Measurements from ENCODE around the gene NWD2. TPM values are rescaled to one million over a fixed set of nuclear protein-coding genes. Genes with fewer than 3 reads are reported as not detected.

Gene NWD2
- total and polyA plus RNA-seq, 2 donors from 2014 or later, result not detected

DNA sequence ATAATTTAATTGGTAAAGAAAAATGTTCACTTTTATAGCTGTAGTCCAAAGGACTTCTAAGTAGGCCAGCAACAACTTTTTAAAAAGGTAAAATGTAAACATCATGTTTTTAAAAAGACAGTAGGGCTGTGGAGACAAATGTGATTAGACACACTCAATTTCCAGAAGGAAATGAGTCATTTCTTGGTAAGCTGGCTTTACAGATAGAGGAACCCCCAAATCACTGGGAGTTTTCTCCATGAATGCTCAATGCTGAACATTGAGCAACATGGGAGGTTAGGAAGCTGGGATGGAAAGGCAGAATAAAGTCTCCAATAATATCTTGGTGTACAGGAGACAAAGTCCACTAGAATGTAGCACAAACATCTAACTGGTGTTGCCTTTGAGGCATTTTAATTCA is 121.3 kb downstream of the NWD2 start:
- H3K27me3 ChIP-seq (ENCODE audit: control insufficient read depth, insufficient read depth, low read length), result no peaks in the 10 kb centered on the region
- intact Hi-C loops (cut with DNase I), result no loop called here
- no peaks in the 10 kb centered on the region for H3K4me1 ChIP-seq (ENCODE audit: control insufficient read depth in 2 of 3, insufficient read depth in 2 of 3, low read depth in 1 of 3, low read length in 3 of 3)
- FAIRE-seq (no peak), DNase-seq (no peak)
- H3K4me3 ChIP-seq (ENCODE audit: low read length in 3 of 3), result no peak overlapping the region
- no peak overlapping the region for H3K27ac ChIP-seq (ENCODE audit: low read depth in 2 of 2, low read length in 2 of 2)
- H3K9me3 ChIP-seq (ENCODE audit: control insufficient read depth in 2 of 3, insufficient read depth in 1 of 3, low read length in 3 of 3), result no peaks in the 10 kb centered on the region
- TF ChIP-seq CTCF (IDR thresholded peaks at IDR 0.05; ENCODE audit: borderline replicate concordance, extremely low read depth, insufficient read depth), result no peak
- no peaks in the 10 kb centered on the region for H3K36me3 ChIP-seq (ENCODE audit: control insufficient read depth in 2 of 3, insufficient read depth in 3 of 3, low read length in 3 of 3)
- no peak overlapping the region for H3K9ac ChIP-seq (ENCODE audit: low read length in 3 of 3)

- Histone ChIP-seq H3K27ac (ENCODE audit: low read depth in 2 of 2, low read length in 2 of 2) (no peak overlapping the region), H3K27me3 (ENCODE audit: control insufficient read depth, insufficient read depth, low read length) (no peaks in the 10 kb centered on the region), H3K4me1 (ENCODE audit: control insufficient read depth in 2 of 3, insufficient read depth in 2 of 3, low read depth in 1 of 3, low read length in 3 of 3) (no peaks in the 10 kb centered on the region), H3K36me3 (ENCODE audit: control insufficient read depth in 2 of 3, insufficient read depth in 3 of 3, low read length in 3 of 3) (no peaks in the 10 kb centered on the region), H3K9me3 (ENCODE audit: control insufficient read depth in 2 of 3, insufficient read depth in 1 of 3, low read length in 3 of 3) (no peaks in the 10 kb centered on the region), H3K9ac (ENCODE audit: low read length in 3 of 3) (no peak overlapping the region), H3K4me3 (ENCODE audit: low read length in 3 of 3) (no peak overlapping the region)
- no peak for TF ChIP-seq CTCF (IDR thresholded peaks at IDR 0.05; ENCODE audit: borderline replicate concordance, extremely low read depth, insufficient read depth)
- DNase-seq (no peak), FAIRE-seq (no peak)
- intact Hi-C loops (cut with DNase I), result no loop called here
Observed at GRCh38 chr4:37367901-37368300, 123.4 kb downstream of the NWD2 start.

- H3K4me1 ChIP-seq (ENCODE audit: control insufficient read depth in 2 of 3, insufficient read depth in 2 of 3, low read depth in 1 of 3, low read length in 3 of 3), result no peaks in the 10 kb centered on the region
- FAIRE-seq, result no peak
- H3K9ac ChIP-seq (ENCODE audit: low read length in 3 of 3), result no peak overlapping the region
- TF ChIP-seq CTCF (IDR thresholded peaks at IDR 0.05; ENCODE audit: borderline replicate concordance, extremely low read depth, insufficient read depth), result no peak
- no peaks in the 10 kb centered on the region for H3K36me3 ChIP-seq (ENCODE audit: control insufficient read depth in 2 of 3, insufficient read depth in 3 of 3, low read length in 3 of 3)
- DNase-seq, result no peak
- no peaks in the 10 kb centered on the region for H3K27me3 ChIP-seq (ENCODE audit: control insufficient read depth, insufficient read depth, low read length)
- H3K9me3 ChIP-seq (ENCODE audit: control insufficient read depth in 2 of 3, insufficient read depth in 1 of 3, low read length in 3 of 3), result no peaks in the 10 kb centered on the region
- H3K27ac ChIP-seq (ENCODE audit: low read depth in 2 of 2, low read length in 2 of 2), result no peak overlapping the region
- no peak overlapping the region for H3K4me3 ChIP-seq (ENCODE audit: low read length in 3 of 3)
- intact Hi-C loops (cut with DNase I), result no loop called here
Observed at GRCh38 chr4:37370052-37370451, 125.5 kb downstream of the NWD2 start.

DNA sequence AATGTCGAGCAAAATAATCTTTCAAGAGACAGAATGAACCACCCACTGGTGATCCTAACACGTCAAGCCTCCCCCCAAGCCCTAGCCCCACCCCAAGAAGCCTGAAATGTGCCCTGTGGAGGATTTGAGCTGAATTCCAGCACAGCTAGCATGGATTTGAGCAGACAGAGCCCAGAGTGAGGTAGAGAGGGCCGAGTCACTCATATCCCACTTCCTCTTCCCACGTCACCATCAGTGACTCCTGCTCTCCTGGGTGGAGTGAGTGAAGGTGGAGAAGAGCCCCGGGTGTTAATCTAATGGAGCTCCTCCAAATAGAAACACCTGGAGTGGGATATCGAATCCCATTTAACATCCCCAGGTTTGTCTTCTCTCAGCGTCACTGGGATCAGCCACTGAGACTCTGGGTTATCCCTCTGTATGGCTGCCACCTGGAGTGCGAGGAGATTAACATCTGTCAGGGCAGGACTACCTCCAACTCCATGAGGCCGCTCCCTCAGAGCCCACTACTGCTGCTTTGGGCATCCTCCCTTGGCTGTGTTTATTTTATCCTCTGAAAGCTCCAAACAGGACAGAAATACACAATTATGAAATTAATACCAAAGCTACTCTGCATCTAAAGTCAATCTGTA is 136.6 kb downstream of the NWD2 start:
- Histone ChIP-seq H3K27me3 (ENCODE audit: control insufficient read depth, insufficient read depth, low read length) (no peaks in the 10 kb centered on the region), H3K4me1 (ENCODE audit: control insufficient read depth in 2 of 3, insufficient read depth in 2 of 3, low read depth in 1 of 3, low read length in 3 of 3) (no peaks in the 10 kb centered on the region), H3K9me3 (ENCODE audit: control insufficient read depth in 2 of 3, insufficient read depth in 1 of 3, low read length in 3 of 3) (no peaks in the 10 kb centered on the region), H3K4me3 (ENCODE audit: low read length in 3 of 3) (no peak overlapping the region), H3K9ac (ENCODE audit: low read length in 3 of 3) (no peak overlapping the region), H3K27ac (ENCODE audit: low read depth in 2 of 2, low read length in 2 of 2) (no peak overlapping the region), H3K36me3 (ENCODE audit: control insufficient read depth in 2 of 3, insufficient read depth in 3 of 3, low read length in 3 of 3) (no peaks in the 10 kb centered on the region)
- no peak for DNase-seq
- TF ChIP-seq CTCF (IDR thresholded peaks at IDR 0.05; ENCODE audit: borderline replicate concordance, extremely low read depth, insufficient read depth), result no peak
- intact Hi-C loops (cut with DNase I), result no loop called here
- FAIRE-seq, result no peak

Data from kidney (tissue), 14 donors.